Keratinocyte (primary cell): ENCODE data around the gene PPP3CB.

Experiments used
- CTCF ChIP-seq, 3 experiments: IDR thresholded peaks in 1 of 3; conservative IDR thresholded peaks in 1 of 3; optimal IDR thresholded peaks in 1 of 3; 2 replicates in 2 of 3; 3 replicates in 1 of 3; pipeline versions ENCODE3 to v1.5.1; 2011; ENCODE audit warnings: low read length in 3 of 3, mild to moderate bottlenecking in 3 of 3, moderate library complexity in 2 of 3, control low read depth in 1 of 3, inconsistent platforms in 1 of 3; ENCODE audit not compliant: insufficient read depth in 2 of 3; ENCODE audit errors: extremely low read depth in 1 of 3
- EZH2 ChIP-seq: IDR thresholded peaks from one replicate; pipeline ENCODE4 v1.6.1; 2012; ENCODE audit warnings: inconsistent platforms, mild to moderate bottlenecking, low read length, moderate library complexity

GRCh38 chr10:73433538-73433867, 62.3 kb downstream of the PPP3CB start, which contains the start of gene MSS51:
- TF ChIP-seq CTCF (optimal IDR thresholded peaks at IDR 0.05 in 1 of 3, IDR thresholded peaks at IDR 0.05 in 1 of 3, conservative IDR thresholded peaks at IDR 0.05 in 1 of 3; ENCODE audit: extremely low read depth in 1 of 3, insufficient read depth in 2 of 3, low read length in 3 of 3) (no peak), EZH2 (no peak)
